Activated CD8-positive, alpha-beta T cell treated with anti-CD3 and anti-CD28 coated beads for 36 hours (primary cell): ENCODE measurements around the gene SUPT7L. TPM values are rescaled to one million over a fixed set of nuclear protein-coding genes. Genes with fewer than 3 reads are reported as not detected.

ENCODE experiments used
- ATAC-seq: fragments of 200-7000 bp; cut with Tn5 transposase; one replicate; pipeline ENCODE4 v1.10.0; 2021; ENCODE audit warnings: mild to moderate bottlenecking, moderate library complexity
- CTCF ChIA-PET: fragments of 350-600 bp; sonication (Branson Sonifier 250); formaldehyde crosslinking; loops from one replicate; lab custom pipeline; 2021; ENCODE audit warnings: antibody characterized with exemption; lab: Charles Lee
- POLR2A ChIA-PET: fragments of 350-600 bp; sonication (Branson Sonifier 250); formaldehyde crosslinking; loops from one replicate; lab custom pipeline; 2021; ENCODE audit warnings: antibody characterized with exemption; lab: Charles Lee
- DNase-seq: peaks from one replicate; pipeline ENCODE4 v3.0.0-alpha.2; 2020
- H3K27ac Mint-ChIP-seq: one replicate; pipeline ENCODE4 v1.8.0; 2021; ENCODE audit warnings: mild to moderate bottlenecking, mixed read lengths
- H3K27me3 Mint-ChIP-seq: one replicate; pipeline ENCODE4 v1.8.0; 2021; ENCODE audit warnings: mixed read lengths
- H3K36me3 Mint-ChIP-seq: one replicate; pipeline ENCODE4 v1.8.0; 2021; ENCODE audit warnings: low read depth, mixed read lengths
- H3K4me1 Mint-ChIP-seq: one replicate; pipeline ENCODE4 v1.8.0; 2021; ENCODE audit warnings: low read depth, mixed read lengths
- H3K4me3 Mint-ChIP-seq: one replicate; pipeline ENCODE4 v1.8.0; 2021; ENCODE audit warnings: mild to moderate bottlenecking, moderate library complexity, mixed read lengths
- H3K9me3 Mint-ChIP-seq: one replicate; pipeline ENCODE4 v1.8.0; 2021; ENCODE audit warnings: mixed read lengths
- CTCF ChIP-seq: fragments of 200-600 bp; IDR thresholded peaks from one replicate; pipeline ENCODE4 v1.8.0; 2022; ENCODE audit warnings: antibody characterized with exemption, mild to moderate bottlenecking
- intact Hi-C: fragments of 100-400 bp; cut with micrococcal nuclease; formaldehyde crosslinking; loops from one replicate; pipeline ENCODE4 v1.10.0; 2022
- total RNA-seq, 2 experiments: library from RNA; stranded (reverse); gene quantifications; one replicate each; pipeline ENCODE4 v1.2.3, GENCODE V29; 2021

The SUPT7L gene
- total RNA-seq, 2 experiments from 2014 or later = 21.8 to 22.6 TPM

- H3K27me3 Mint-ChIP-seq = no peaks in the 10 kb centered on the region
- no peak overlapping the region for H3K4me3 Mint-ChIP-seq
- ATAC-seq (no peak), DNase-seq (no peak)
- intact Hi-C loops = no loop called here
- H3K27ac Mint-ChIP-seq = no peak overlapping the region
- ChIA-PET CTCF (no interaction called here), POLR2A (no interaction called here)
- peaks cover 4% of the 10 kb centered on the region for H3K4me1 Mint-ChIP-seq
- H3K36me3 Mint-ChIP-seq = peaks cover 39% of the 10 kb centered on the region
- TF ChIP-seq CTCF = no peak
- H3K9me3 Mint-ChIP-seq = no peaks in the 10 kb centered on the region
Measured at GRCh38 chr2:27606611-27607010, 56.8 kb downstream of the SUPT7L start.

Other genes starting within 250 kb of the SUPT7L start
- gene NRBP1, start 235.0 kb downstream of the SUPT7L start, total RNA-seq = 10 to 100 TPM; 60.5 to 62.1 TPM
- gene KRTCAP3, start 221.2 kb downstream of the SUPT7L start, total RNA-seq = 1 to 10 TPM; 4.2 to 4.3 TPM
- gene IFT172, start 173.9 kb downstream of the SUPT7L start, total RNA-seq = 10 to 100 TPM; 12.1 to 13.2 TPM
- not detected for gene FNDC4, start 168.4 kb downstream of the SUPT7L start, total RNA-seq
- not detected for gene GCKR, start 166.8 kb downstream of the SUPT7L start, total RNA-seq
- gene ZNF512, start 80.6 kb downstream of the SUPT7L start, total RNA-seq = 10 to 100 TPM; 29.2 to 31.5 TPM
- under 1 TPM; 0.40 to 0.43 TPM for gene CCDC121, start 34.6 kb downstream of the SUPT7L start, total RNA-seq
- gene GPN1, start 34.6 kb downstream of the SUPT7L start, total RNA-seq = 10 to 100 TPM; 37.6 to 41.2 TPM
- gene SLC4A1AP, start 275 bp upstream of the SUPT7L start, total RNA-seq = 10 to 100 TPM; 19.1 to 19.3 TPM
- gene MRPL33, start 108.1 kb upstream of the SUPT7L start, total RNA-seq = 10 to 100 TPM; 54.6 to 59.2 TPM
- gene RBKS, start 226.8 kb upstream of the SUPT7L start, total RNA-seq = 1 to 10 TPM; 7.2 to 8.9 TPM
- gene BABAM2, start 227.1 kb upstream of the SUPT7L start, total RNA-seq = 10 to 100 TPM; 66.8 to 68.4 TPM